ENCODE measurements around the gene SH3TC1. TPM values are rescaled to one million over a fixed set of nuclear protein-coding genes. Genes with fewer than 3 reads are reported as not detected.

The SH3TC1 gene
- total and polyA plus RNA-seq, 2 donors from 2014 or later = 43.1 to 127 TPM

DNA sequence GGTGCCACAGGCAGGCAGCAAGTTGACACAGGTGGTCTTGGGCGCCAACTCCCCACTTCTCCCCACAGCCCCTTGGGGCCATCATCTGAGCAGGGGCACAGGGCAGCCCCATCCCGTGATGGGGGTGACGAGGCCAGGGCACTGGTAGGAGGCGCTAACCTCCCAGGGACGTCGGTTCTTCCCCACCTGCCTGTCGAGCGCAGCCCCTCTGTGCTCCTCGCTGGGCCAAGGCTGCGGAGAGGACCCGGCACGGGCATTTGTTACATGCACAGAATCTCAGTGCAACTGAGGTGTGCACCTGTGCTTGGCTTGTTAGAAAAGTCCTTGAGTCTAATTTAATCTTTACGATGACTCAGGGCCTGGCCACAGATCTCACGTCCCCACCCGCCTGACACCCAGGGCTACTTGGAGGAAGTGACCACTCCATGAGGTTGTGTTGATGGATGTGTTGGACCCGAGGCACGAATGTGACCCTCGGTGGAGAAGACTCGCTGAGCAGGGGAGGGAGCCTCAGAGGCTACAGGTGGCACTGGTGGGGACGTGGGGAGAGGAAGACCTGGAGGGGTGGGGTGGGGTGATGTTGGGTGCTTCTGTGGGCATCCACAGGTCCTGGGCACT lies 3.1 kb upstream of the SH3TC1 start:
- Histone ChIP-seq H3K27me3 (ENCODE audit: control insufficient read depth, insufficient read depth, low read length) (no peaks in the 10 kb centered on the region), H3K27ac (ENCODE audit: low read depth in 2 of 2, low read length in 2 of 2) (no peak overlapping the region), H3K36me3 (ENCODE audit: control insufficient read depth in 2 of 3, insufficient read depth in 3 of 3, low read length in 3 of 3) (no peaks in the 10 kb centered on the region), H3K4me3 (ENCODE audit: low read length in 3 of 3) (no peak overlapping the region), H3K9ac (ENCODE audit: low read length in 3 of 3) (no peak overlapping the region), H3K9me3 (ENCODE audit: control insufficient read depth in 2 of 3, insufficient read depth in 1 of 3, low read length in 3 of 3) (no peaks in the 10 kb centered on the region), H3K4me1 (ENCODE audit: control insufficient read depth in 2 of 3, insufficient read depth in 2 of 3, low read depth in 1 of 3, low read length in 3 of 3) (peaks cover 0 to 53% (median 21%) of the 10 kb centered on the region in 3 donors)
- TF ChIP-seq, protein P1, sequence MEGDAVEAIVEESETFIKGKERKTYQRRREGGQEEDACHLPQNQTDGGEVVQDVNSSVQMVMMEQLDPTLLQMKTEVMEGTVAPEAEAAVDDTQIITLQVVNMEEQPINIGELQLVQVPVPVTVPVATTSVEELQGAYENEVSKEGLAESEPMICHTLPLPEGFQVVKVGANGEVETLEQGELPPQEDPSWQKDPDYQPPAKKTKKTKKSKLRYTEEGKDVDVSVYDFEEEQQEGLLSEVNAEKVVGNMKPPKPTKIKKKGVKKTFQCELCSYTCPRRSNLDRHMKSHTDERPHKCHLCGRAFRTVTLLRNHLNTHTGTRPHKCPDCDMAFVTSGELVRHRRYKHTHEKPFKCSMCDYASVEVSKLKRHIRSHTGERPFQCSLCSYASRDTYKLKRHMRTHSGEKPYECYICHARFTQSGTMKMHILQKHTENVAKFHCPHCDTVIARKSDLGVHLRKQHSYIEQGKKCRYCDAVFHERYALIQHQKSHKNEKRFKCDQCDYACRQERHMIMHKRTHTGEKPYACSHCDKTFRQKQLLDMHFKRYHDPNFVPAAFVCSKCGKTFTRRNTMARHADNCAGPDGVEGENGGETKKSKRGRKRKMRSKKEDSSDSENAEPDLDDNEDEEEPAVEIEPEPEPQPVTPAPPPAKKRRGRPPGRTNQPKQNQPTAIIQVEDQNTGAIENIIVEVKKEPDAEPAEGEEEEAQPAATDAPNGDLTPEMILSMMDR (IDR thresholded peaks at IDR 0.05; ENCODE audit: borderline replicate concordance, extremely low read depth, insufficient read depth) = no peak
- no peak for FAIRE-seq
- no peak for DNase-seq
- intact Hi-C loops (cut with DNase I) = no loop called here

DNA sequence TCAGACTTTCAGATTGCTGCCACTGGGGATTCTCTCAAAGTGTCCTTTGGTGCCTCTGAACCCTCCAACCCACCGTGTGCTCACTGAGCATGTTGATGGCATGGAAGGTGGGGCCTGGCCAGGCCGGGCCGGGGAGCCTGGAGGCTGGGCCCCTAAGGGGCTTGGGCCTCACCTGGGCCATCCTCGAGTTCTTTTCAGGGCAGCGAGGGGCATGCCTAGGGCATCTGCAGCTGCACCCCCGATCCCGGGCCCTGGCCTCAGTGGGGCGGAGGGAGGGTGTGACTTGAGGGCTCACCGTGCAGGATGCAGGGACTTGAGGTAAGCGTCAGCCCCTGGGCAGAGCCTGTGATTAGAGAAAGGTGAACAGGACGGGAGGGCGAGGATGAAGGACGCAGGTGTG lies 1.6 kb upstream of the SH3TC1 start:
- intact Hi-C loops (cut with DNase I) = no loop called here
- Histone ChIP-seq H3K27me3 (ENCODE audit: control insufficient read depth, insufficient read depth, low read length) (no peaks in the 10 kb centered on the region), H3K4me3 (ENCODE audit: low read length in 3 of 3) (no peak overlapping the region), H3K27ac (ENCODE audit: low read depth in 2 of 2, low read length in 2 of 2) (peak overlapping the region; percentile 93 to 96), H3K9ac (ENCODE audit: low read length in 3 of 3) (no peak overlapping the region), H3K4me1 (ENCODE audit: control insufficient read depth in 2 of 3, insufficient read depth in 2 of 3, low read depth in 1 of 3, low read length in 3 of 3) (peaks cover 0 to 59% (median 21%) of the 10 kb centered on the region in 3 donors), H3K9me3 (ENCODE audit: control insufficient read depth in 2 of 3, insufficient read depth in 1 of 3, low read length in 3 of 3) (no peaks in the 10 kb centered on the region), H3K36me3 (ENCODE audit: control insufficient read depth in 2 of 3, insufficient read depth in 3 of 3, low read length in 3 of 3) (no peaks in the 10 kb centered on the region)
- TF ChIP-seq, protein P1 (IDR thresholded peaks at IDR 0.05; ENCODE audit: borderline replicate concordance, extremely low read depth, insufficient read depth) = no peak
- DNase-seq (peak in 1 of 5 donors; percentile 77), FAIRE-seq (no peak)

DNA sequence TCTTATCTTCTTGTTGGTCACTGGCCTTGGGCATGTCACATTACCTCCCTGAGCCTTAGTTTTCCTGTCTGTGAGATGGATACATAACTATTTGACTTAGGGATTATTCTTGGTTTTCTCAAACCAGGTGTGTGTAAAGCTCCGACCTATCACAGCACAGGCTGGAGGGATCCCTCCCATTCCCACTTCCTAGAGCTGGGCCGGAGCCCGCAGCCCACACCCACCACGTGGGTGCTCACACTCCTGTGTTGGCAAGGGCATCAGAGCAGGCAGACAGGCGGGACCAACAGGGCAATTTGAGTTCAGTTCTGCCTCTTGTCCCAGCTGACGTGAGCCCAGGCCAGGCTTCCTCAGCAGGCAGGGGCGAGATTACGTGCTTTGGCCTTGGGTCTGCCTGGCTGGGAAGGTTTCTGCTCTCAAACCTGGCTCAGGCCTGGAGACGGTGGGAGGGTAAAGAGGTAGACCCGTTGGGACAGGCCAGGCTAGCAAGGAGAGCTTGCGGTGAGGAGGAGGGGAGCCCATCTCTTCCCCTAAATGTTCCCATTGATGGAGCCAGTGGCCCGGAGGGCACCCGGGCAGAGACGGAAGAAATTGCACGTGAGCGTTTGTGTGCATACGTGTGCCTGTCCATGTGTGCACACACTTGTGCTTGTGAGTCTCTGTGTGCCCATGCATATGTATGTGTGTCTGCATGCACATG lies 734 bp upstream of the SH3TC1 start:
- peaks cover 0 to 62% (median 17%) of the 10 kb centered on the region in 3 donors for H3K4me1 ChIP-seq (ENCODE audit: control insufficient read depth in 2 of 3, insufficient read depth in 2 of 3, low read depth in 1 of 3, low read length in 3 of 3)
- peak overlapping the region in 2 of 3 donors; percentile 55 to 58 for H3K4me3 ChIP-seq (ENCODE audit: low read length in 3 of 3)

More for the DNA sequence above, 734 bp upstream of the SH3TC1 start:
- intact Hi-C loops (cut with DNase I) = no loop called here
- DNase-seq (peak in 1 of 5 donors; percentile 91), FAIRE-seq (no peak)
- no peaks in the 10 kb centered on the region for H3K36me3 ChIP-seq (ENCODE audit: control insufficient read depth in 2 of 3, insufficient read depth in 3 of 3, low read length in 3 of 3)
- TF ChIP-seq, protein P1 (IDR thresholded peaks at IDR 0.05; ENCODE audit: borderline replicate concordance, extremely low read depth, insufficient read depth) = no peak
- no peaks in the 10 kb centered on the region for H3K27me3 ChIP-seq (ENCODE audit: control insufficient read depth, insufficient read depth, low read length)
- peak overlapping the region in 2 of 3 donors; percentile 1 to 78 for H3K9ac ChIP-seq (ENCODE audit: low read length in 3 of 3)
- peak overlapping the region; percentile 93 to 96 for H3K27ac ChIP-seq (ENCODE audit: low read depth in 2 of 2, low read length in 2 of 2)
- no peaks in the 10 kb centered on the region for H3K9me3 ChIP-seq (ENCODE audit: control insufficient read depth in 2 of 3, insufficient read depth in 1 of 3, low read length in 3 of 3)
